ENCODE data around the gene HIBADH.
"Not testable (repeated sequence)": the region's sequence is repeated elsewhere in the genome, so short reads cannot be mapped to it uniquely, and the experiment has no call there.

Gene HIBADH

DNA sequence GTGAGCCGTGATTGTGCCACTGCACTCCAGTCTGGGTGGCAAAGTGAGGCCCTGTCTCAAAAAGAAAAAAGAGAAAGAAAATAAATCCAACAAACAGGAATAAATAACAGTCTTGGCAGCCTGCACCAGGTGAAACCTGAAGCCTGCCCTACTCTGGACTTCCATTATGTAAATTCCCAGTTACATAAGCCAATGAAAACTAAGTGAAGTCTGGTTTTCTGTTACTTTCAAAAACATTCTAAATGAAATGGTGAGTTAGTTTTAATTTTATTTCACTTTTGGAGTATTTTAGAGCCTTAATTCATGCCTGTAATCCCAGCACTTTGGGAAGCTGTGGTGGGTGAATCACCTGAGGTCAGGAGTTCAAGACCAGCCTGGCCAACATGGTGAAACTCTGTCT, 22.5 kb upstream of the HIBADH start:
- DNase-seq: no peak

DNA sequence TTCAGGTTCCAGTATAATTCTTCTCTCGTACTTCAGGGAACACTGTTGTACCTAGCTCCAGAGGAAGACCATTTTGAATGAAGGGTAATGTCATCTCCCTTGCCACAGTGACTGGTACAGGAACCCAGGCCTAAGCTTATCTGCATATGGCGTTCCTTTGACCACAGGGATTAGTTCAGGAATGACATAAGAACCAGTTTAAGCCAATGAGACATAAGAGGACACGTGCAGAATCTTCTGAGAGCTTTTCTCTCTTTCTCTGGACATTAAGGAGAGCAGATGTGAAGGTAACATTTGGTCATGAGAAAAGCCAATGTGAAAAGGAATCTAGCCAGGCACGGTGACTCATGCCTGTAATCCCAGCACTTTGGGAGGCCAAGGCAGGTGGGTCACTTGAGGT, 21.8 kb upstream of the HIBADH start:
- no peak for DNase-seq

DNA sequence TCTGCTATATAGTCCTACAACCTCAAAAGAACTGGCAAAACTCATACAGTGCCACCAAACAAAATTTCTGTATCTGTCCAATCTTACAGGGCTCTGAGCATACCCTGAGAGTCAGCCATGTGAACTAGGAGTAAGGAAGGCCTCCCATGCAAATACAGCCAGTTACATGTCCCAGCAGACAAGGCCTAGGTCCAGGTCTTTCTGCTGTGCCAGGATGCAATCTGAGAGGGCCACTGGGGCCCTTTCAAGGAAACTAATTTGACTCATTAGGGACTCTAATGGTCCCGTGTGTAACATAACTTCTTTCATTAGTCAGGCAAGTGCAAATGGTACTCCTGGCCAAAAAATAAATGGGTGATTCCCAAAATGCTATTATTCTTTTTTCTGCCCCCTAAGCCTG, 17.9 kb upstream of the HIBADH start:
- DNase-seq: no peak

DNA sequence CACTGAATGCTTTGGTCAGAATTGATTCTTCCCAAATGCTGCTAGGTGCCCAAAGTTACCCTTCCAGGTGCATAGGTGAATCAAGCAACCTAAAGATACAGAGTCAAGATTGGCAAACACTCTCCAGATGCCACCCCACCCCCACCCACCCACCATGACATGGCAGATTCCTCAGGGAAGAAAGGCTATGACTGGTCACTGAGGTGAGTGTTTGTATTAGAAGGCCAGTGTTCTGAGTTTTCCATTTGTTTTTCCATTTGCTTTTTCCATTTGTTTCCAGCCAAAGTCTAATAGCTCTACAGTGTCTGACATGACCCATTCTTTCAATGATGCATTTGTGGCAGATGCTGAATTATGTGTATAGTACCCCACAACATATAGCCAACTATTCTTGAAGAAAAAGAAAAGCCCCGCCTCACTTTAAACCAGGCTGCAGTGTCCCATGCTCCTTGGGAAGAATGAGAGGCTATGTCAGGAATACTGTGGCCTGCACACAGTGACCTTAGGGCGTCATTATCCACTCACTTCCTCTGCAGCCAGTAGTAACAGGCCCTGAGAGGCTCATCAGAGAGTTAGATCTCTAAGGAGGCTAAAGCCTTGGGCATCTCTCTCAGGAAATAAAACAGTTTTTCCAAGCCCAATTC, 16.1 kb upstream of the HIBADH start:
- DNase-seq: no peak

DNA sequence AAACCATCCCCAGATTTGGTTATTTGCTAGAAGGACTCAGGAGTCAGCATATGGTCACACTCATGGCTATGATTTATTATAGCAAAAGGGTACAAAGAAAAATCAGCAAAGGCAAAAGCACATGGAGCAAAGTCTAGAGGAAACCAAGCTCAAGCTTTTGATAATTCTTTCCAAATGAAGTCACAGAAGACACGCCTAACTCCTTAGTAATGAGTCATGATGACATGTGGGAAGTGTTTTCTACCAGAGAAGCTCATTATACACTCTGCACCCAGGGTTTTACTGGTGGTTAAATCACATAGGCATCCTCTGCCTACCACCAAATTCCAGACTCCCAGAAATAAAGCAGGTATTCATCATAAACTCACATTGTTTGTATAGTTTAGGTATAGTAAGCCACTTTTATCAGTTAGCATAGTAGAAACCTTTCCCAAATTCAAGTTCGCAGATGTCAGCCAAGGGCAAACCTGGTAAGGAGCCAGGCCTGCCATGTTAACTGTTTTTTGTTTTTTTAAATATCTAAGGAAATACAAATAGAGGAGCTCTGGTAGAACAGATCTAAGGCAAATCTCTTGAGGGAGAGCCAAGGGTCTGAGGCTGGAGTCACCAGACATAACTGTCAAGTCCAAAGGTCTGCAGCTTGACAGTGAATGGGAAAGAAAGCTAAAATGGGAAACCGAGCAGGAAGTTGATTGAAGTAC, 15.4 kb upstream of the HIBADH start:
- DNase-seq: no peak

DNA sequence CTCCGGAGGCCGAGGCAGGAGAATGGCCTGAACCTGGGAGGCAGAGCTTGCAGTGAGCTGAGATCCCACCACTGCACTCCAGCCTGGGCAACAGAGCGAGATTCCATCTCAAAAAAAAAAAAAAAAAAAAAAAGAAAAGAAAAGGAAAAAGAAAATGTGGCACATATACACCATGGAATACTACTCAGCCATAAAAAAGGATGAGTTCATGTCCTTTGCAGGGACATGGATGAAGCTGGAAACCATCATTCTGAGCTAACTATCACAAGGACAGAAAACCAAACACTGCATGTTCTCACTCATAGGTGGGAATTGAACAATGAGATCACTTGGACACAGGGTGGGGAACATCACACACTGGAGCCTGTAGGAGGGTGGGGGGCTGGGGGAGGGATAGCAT, 11.4 kb upstream of the HIBADH start:
- not testable (repeated sequence) for DNase-seq

DNA sequence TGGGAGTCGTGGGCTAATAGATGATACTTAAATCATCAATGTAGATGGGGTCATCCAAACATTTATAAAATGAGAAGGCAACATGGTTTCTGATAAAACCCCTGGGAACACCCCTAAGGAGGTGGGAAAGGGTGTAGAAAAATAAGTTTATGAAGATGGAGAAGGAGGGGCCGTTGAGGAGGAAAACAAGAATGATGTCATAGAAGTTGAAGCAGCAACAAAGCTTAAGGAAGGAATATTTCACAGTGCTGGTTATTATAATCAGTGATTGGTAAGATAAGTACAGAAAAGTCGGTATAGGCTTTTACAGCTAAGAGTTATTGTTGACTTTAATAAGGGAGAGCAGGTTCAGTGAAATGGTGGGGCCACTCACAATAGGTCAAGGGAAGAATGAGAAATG, 9.0 kb upstream of the HIBADH start:
- no peak for DNase-seq

DNA sequence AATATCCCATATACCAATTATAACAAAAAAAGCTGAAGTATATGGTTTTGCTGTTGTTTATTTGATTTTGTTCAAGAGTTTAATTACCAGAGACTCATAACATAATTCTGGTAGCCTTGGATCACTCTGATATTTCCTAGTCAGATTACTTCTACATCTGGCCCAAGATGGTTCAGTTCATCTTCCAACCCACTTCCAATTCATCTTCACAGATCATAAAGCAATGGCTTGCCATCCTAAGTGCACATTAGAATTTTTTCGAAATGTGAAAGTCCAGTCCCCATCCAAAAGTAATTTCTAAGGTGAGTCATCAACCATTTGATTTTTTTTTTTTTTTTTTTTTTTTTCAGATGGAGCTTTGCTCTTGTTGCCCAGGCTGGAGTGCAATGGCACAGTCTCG, 8.0 kb upstream of the HIBADH start:
- no peak for DNase-seq

DNA sequence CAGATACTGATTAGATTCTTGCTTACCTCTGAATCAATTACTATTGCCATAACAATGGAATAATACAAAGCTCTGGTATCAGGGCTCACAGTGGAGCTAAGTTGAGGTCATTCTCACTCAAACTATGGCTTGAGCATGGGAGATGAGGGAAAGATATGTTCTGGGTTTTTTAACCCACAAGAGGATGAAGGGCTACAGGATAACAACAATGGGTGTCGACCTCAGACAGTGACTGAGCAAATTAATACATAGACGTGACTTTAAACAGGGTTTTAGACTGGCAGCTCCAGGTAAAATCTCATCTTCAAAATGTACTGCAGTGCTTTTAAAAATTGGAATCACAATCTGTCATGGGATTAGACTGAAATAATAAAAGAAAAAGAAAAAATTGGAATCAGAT, 7.5 kb upstream of the HIBADH start:
- DNase-seq: no peak

DNA sequence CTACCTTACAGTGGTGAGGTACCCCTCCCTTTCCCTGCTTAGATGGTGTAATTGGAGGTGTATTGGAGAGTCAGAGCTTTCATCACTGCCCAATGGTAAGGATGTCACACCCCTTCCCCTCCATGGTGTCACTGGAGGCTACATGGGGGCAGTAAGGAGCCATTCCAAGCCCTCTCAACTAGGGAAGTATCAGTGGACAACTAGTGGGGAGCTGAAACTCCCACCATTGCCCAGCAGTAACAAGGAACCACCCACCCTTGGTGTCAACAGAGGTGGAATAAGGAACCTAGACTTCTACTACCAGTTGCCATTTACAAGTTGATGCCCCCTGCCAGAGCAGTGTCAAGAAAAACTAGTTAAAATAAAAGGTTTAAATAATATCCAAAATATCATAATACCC, 2.8 kb upstream of the HIBADH start:
- no peak for DNase-seq

DNA sequence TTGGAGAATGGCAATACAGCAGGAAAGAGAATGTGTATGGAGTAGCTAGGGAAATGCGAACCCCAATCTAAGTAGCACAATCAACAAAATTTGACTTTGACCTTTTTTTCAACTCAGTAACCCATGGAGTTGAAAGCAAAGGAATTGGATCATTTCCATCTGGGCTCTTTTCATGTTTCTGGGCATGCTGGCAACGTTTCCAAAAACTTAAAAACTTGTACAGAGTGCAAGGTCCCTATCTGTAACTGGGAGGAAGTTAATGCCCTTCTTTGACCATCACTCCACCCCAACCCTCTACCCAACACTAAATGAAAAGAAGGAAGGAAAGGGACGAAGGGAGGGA, 1.3 kb upstream of the HIBADH start:
- DNase-seq: no peak

DNA sequence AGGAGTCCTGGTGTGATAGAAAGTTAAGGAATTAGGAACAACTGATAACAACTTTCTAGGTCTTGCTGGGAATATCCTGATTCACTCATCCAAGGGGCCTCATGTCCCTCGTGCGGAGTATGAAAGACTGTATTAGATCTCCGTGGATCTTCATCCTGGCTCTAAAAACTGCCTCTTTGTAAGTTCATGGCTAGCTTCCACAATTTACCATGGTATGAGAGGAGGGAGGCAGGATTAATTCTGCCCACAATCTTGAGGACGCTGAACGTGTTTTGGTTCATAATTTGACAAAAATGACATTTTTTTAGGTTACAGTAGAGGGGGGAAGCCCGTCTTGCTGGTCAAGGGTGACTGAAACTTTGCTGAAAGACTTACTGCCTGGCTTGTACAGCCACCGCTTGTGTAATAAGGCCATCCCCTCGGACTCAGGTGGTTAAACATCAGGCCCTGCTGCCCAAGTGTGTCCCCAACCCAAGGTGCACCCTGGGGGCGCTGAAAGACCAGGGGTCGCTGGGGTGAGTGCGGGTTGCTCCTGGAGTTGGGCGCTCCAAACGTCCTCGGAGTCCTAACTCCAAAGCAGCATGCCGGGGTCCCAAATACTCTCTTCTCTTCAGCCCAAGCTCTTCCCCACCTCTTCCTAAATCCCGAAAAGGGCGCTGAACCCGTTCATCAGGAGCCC, 733 bp downstream of the HIBADH start:
- DNase-seq: no peak

DNA sequence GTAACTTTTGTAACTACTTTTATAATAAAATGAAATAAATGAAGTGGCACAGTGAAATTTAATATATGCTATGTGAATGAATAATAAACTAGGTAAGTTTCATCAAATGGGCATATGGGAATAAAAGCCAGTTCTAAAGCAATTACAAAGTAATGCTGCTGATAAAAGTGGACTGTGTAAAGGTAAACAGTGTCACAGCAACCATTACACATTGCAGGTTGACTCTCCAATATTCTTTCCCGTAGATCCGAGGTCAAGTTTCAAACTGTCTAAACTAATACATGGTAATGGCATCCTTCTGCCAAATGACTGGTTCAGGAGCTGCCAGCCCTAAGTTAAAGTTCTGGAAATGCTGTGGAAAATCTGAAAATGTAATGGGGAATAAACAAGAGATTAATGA, 6.0 kb downstream of the HIBADH start:
- DNase-seq: no peak

DNA sequence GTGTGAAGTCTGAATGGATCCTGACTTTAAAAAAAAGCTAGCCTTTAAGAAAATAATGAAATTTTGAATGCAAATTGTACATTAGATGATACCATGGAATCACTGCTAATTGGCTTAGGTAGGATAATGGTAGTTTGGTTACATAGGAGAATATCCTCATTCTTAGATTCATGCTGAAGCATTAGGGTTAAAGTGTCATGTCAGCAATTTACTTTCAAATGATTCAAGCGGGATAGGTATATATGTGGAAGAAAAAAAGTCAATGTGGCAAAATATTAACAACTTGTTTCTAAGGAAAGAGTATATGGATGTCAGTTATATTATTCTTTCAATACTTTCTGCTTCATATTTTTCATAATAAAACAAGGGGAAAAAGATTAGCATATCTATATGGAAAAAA, 7.5 kb downstream of the HIBADH start:
- no peak for DNase-seq

DNA sequence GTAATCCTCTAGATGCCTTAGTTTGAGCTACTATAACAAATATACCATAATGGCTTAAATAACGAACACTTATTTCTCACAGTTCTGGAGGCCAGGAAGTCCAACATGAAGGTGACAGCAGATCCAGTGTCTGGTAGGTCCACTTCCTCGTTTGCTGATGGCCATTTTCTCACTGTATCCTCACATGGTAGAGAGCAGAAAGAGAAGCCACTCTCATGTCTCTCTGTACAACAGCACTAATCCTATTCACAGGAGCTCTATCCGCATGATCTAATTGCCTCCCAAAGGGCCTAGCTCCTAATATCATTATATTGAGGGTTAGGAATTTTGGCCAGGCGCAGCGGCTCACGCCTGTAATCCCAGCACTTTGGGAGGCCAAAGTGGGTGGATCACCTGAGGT, 10.2 kb downstream of the HIBADH start:
- no peak for DNase-seq

DNA sequence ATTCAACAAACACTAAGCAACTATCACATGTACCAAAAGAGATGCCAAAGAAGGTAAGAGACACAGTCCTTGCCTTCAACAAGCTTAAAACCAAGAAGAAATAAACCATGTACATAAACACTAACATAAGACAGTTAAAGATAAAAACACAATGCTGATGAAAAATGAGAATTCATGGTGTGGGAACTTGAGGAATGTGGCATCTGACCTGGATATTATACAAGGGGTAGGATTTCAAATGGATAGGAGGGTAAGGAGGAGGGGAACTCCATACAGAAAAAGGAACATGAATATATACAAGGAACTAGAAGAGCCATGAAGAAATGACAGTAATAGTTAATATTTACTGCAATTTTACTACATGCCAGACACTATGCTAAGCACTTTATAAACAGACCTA, 11.0 kb downstream of the HIBADH start:
- no peak for DNase-seq

DNA sequence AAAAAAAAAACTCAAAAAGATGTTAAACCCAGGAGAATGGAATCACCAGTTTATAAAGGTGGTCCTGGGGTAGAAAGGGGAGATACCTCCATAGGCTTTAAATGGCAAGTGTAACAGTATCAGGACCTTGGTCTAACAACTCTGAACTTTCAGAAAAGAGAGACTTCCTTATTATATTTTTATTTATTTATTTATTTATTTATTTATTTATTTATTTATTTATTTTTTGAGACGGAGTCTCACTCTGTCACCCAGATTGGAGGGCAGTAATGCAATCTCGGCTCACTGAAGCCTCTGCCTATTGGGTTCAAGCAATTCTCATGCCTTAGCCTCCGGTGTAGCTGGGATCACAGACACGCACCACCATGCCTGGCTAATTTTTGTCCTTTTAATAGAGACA, 12.4 kb downstream of the HIBADH start:
- DNase-seq: no peak

DNA sequence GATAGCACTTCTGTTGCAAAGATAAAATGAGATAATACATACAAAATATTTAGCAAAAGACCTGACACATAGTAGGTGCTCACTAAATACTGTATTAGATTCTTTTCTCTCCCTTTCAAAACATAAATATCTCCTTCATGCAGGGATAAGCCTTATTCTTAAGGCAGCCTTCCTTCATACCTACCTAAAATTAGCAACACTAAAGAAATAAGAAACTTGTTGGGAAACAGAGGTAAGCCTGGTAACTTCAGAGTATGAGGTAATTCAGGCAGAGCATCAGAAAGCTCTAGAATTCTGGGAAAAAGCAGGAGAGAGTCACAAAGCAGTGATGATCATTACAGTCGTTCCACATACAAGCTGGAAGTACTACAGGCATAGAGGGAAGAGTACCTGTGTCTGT, 15.2 kb downstream of the HIBADH start:
- DNase-seq: no peak

DNA sequence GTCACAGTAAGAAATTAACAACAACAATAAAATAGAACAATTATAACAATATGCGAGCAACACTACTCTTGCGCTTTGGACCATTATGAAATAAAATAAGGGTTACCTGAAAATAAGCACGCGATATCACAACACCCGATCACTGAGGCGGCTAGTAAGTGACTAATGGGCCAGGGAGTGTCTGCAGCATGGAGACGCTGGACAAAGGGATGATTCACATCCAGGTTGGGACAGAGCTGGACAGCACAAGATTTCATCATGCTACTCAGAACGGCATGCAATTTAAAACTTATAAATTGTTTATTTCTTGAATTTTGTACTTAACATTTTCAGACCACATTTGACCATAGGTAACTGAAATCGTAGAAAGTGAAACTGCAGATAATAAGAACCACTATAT, 15.6 kb downstream of the HIBADH start:
- DNase-seq: no peak

DNA sequence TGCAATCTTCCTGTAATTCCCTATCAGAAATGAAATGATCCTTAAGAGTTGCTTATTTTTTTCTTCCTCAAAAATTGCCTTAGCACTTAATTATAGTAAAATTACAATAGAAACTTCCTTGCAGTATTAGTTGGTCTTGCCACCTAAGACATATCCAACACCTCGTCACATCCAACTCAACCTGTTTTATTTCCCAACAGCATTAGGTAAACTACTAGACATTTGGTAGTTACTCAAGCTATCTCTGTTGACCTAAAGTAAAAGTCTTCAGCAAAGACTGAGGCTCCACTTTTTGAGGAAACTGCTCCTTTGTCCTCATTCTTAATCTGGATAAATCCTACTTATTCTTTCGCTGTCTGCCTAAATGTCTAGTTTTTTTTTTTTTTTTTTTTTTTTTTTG, 20.4 kb downstream of the HIBADH start:
- DNase-seq: no peak

DNA sequence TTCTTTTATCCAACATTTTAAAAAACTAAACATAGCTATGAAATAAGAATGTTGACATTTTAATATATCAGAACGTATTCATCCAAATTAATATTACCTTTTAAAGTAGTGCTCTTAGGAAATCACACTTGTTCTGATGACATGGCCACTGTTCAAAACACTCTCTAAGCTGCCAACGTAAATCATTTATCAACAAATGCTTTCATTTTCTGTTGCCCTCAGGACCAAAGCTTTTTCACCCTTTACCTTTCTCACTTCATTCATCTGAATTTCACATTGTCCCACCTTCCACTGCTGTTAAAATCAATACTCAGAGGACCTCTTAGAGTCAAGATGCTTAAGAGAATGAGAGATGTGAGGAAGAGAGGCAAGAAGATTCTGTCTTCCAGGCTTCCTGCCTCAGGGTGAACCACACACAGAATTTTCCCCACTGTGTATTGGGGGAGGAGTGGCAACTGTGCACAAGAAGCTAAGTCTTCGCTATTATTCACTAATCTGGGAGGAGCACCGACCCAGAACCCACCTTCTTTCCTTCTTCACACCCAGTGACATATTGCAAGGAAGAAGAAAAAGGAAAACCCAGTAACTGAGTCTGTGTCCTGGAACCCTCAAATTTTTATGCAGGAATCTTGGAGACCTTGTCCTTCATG, 21.0 kb downstream of the HIBADH start:
- peak; percentile 9 for DNase-seq

DNA sequence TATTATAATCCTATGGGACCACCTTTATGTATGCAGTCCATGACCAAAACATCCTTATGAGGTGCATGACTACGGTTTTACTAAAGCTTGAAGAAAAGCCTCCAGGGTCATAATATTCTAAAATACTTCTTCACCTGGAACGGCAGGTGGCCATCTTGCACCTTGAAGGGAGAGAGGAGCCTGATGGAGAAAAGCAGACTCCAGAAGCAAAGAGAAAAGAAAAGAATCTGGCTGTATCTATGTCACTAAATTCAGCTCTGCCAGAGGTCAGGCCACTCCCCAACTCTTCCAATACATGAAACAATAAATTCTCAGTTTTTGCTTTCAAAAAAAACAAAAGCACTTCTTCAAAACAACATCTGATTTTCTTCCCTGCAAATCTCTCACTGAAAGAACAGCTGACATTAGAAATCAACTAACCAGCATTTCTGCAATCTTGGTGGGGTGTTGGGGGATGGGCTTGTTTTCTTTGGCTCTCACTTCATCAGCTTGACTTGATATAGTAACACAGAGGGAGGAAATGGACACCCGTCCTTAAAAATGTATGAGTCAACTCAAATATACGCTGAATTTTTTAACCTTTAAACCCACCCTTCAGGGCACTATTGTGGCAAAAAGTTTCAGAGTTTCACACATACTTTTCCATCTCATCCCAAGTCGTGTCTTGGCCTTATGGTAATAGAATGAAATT, 21.7 kb downstream of the HIBADH start:
- DNase-seq: peak; percentile 18

DNA sequence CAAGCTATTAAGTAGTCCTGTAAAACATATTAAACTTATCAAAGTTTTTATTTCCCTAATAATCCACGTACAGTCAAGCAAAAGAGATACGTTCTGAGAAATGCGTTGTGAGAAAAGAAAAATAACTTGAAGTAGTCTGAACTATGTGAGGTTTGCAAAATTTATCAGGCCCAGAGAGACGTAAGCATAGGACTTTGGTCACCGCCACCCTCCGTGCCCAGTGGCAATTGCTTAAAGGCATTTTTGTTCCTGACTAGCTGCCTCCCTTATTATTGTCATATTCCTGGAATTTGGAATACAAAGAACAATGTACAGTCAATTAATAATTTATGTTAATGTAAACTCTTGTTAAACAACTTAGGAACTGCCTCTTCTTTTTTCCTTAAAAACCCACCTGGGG, 22.8 kb downstream of the HIBADH start:
- DNase-seq: no peak

Measured in right kidney (tissue), 1 donor.